GM23338 (cell line): Measurements from ENCODE around the gene XPOT. TPM values are rescaled to one million over a fixed set of nuclear protein-coding genes. Genes with fewer than 3 reads are reported as not detected.

Experiments
- ATAC-seq: fragments of 200-7000 bp; cut with Tn5 transposase; 3 replicates; pipeline ENCODE4 v1.9.1; 2020
- DNase-seq: peaks from one replicate; pipeline ENCODE4 v3.0.0-alpha.2; 2015; ENCODE audit warnings: low spot score
- H2AFZ ChIP-seq: fragments of 200-600 bp; sonication (generic); 2 replicates; pipeline ENCODE4 v1.8.0; 2016; ENCODE audit warnings: antibody characterized with exemption, mild to moderate bottlenecking, moderate library complexity
- H3F3A ChIP-seq: fragments of 200-600 bp; sonication (generic); replicated peaks from 2 replicates; pipeline ENCODE4 v1.8.0; 2017; ENCODE audit warnings: antibody characterized with exemption, mixed run types, low read depth
- H3K27ac ChIP-seq: fragments of 200-600 bp; sonication (generic); 2 replicates; pipeline ENCODE4 v1.6.1; 2016; ENCODE audit warnings: low read depth
- H3K27me3 ChIP-seq: fragments of 200-600 bp; sonication (generic); 2 replicates; pipeline ENCODE4 v1.8.0; 2016; ENCODE audit warnings: mild to moderate bottlenecking, mixed run types, moderate library complexity; ENCODE audit not compliant: insufficient read depth
- H3K36me3 ChIP-seq: fragments of 200-600 bp; sonication (generic); 2 replicates; pipeline ENCODE4 v1.8.0; 2016; ENCODE audit warnings: mild to moderate bottlenecking; ENCODE audit not compliant: insufficient read depth
- H3K4me1 ChIP-seq: fragments of 200-600 bp; sonication (generic); 2 replicates; pipeline ENCODE4 v1.8.0; 2016; ENCODE audit warnings: mild to moderate bottlenecking, moderate library complexity; ENCODE audit not compliant: insufficient read depth
- H3K4me2 ChIP-seq: fragments of 200-600 bp; sonication (generic); 2 replicates; pipeline ENCODE4 v1.7.1; 2017; ENCODE audit warnings: mixed run types
- H3K4me3 ChIP-seq: fragments of 200-600 bp; sonication (generic); 2 replicates; pipeline ENCODE4 v1.6.1; 2016; ENCODE audit warnings: mixed run types
- H3K79me2 ChIP-seq: fragments of 200-600 bp; sonication (generic); replicated peaks from 2 replicates; pipeline ENCODE4 v1.8.0; 2017; ENCODE audit warnings: mild to moderate bottlenecking; ENCODE audit not compliant: insufficient read depth
- H3K9me2 ChIP-seq: fragments of 200-600 bp; sonication (generic); 2 replicates; pipeline ENCODE4 v1.8.0; 2017; ENCODE audit not compliant: insufficient read depth
- H4K20me1 ChIP-seq: fragments of 200-600 bp; sonication (generic); replicated peaks from 2 replicates; pipeline ENCODE4 v1.8.0; 2017; ENCODE audit warnings: mild to moderate bottlenecking; ENCODE audit not compliant: insufficient read depth
- H3K27ac Mint-ChIP-seq: 2 replicates; pipeline ENCODE4 v1.8.0; 2020; ENCODE audit warnings: inconsistent platforms, mild to moderate bottlenecking, moderate library complexity, mixed read lengths
- H3K27me3 Mint-ChIP-seq: 3 replicates; pipeline ENCODE4 v1.8.0; 2022; ENCODE audit warnings: low read depth, mild to moderate bottlenecking, moderate library complexity, mixed read lengths, inconsistent platforms; ENCODE audit not compliant: insufficient read depth, poor library complexity
- H3K36me3 Mint-ChIP-seq: 3 replicates; pipeline ENCODE4 v1.8.0; 2021; ENCODE audit warnings: low read depth, mild to moderate bottlenecking, inconsistent platforms, moderate library complexity, mixed read lengths
- H3K4me1 Mint-ChIP-seq: 3 replicates; pipeline ENCODE4 v1.8.0; 2020; ENCODE audit warnings: mild to moderate bottlenecking, inconsistent platforms, mixed read lengths
- H3K4me3 Mint-ChIP-seq: 3 replicates; pipeline ENCODE4 v1.8.0; 2021; ENCODE audit warnings: moderate library complexity, mild to moderate bottlenecking, inconsistent platforms, mixed read lengths
- H3K9me3 Mint-ChIP-seq: 3 replicates; pipeline ENCODE4 v1.8.0; 2020; ENCODE audit warnings: moderate library complexity, mild to moderate bottlenecking, inconsistent platforms, mixed read lengths
- CREB1 ChIP-seq: fragments of 250-450 bp; sonication (Bioruptor Pico); IDR thresholded peaks from 2 replicates; pipeline ENCODE4 v1.5.0; 2020; ENCODE audit warnings: low read depth, mild to moderate bottlenecking, moderate library complexity
- EZH2 ChIP-seq: fragments of 200-600 bp; sonication (generic); IDR thresholded peaks from one replicate; pipeline ENCODE4 v1.8.0; 2017; ENCODE audit warnings: antibody characterized with exemption, mild to moderate bottlenecking, low read depth; ENCODE audit not compliant: unreplicated experiment
- EZH2phosphoT487 ChIP-seq: fragments of 200-600 bp; sonication (generic); IDR thresholded peaks from one replicate; pipeline ENCODE4 v1.8.1; 2018; ENCODE audit warnings: antibody characterized with exemption; ENCODE audit not compliant: unreplicated experiment
- NANOG ChIP-seq: IDR thresholded peaks from 2 replicates; pipeline ENCODE4 v1.6.1; 2016; ENCODE audit warnings: antibody characterized with exemption, borderline replicate concordance
- POLR2AphosphoS5 ChIP-seq: IDR thresholded peaks from 2 replicates; pipeline ENCODE4 v1.6.1; 2016; ENCODE audit warnings: antibody characterized with exemption, low read depth
- REST ChIP-seq: IDR thresholded peaks from one replicate; pipeline ENCODE4 v1.6.1; 2018; ENCODE audit warnings: antibody characterized with exemption; ENCODE audit not compliant: unreplicated experiment
- STAT1 ChIP-seq: IDR thresholded peaks from one replicate; pipeline ENCODE4 v1.6.1; 2016; ENCODE audit warnings: antibody characterized with exemption; ENCODE audit not compliant: unreplicated experiment
- ZNF331 ChIP-seq: fragments of 250-450 bp; sonication (Bioruptor Pico); IDR thresholded peaks from 2 replicates; pipeline ENCODE4 v1.5.0; 2020; ENCODE audit warnings: low read depth, mild to moderate bottlenecking, moderate library complexity
- ZNF462 ChIP-seq: fragments of 250-450 bp; sonication (Bioruptor Pico); IDR thresholded peaks from 2 replicates; pipeline ENCODE4 v1.5.0; 2020; ENCODE audit warnings: mild to moderate bottlenecking, moderate library complexity
- polyA plus RNA-seq: library from polyadenylated mRNA; unstranded; fragments of >200 nt; fragmentation: Nextera tagmentation; extraction: Ambion mirVana; gene quantifications from 2 replicates; pipeline ENCODE4 v1.2.1, GENCODE V29; 2016
- total RNA-seq: library from RNA; depleted of rRNA; stranded (reverse); fragments of >200 nt; shearing (Covaris generic); gene quantifications from 2 replicates; pipeline ENCODE4 v1.2.3, GENCODE V29; 2014

The XPOT gene
- total and polyA plus RNA-seq, 2 experiments from 2014 or later, result 58.7 to 145 TPM

GRCh38 chr12:64427988-64428387 lies 23.8 kb downstream of the XPOT start:
- no peaks in the 10 kb centered on the region for H3K9me3 Mint-ChIP-seq
- H3K36me3 ChIP-seq, result peaks cover 93% of the 10 kb centered on the region
- peaks cover 11% of the 10 kb centered on the region; the same call in 1 of the 2 replicates for H3F3A ChIP-seq
- peaks cover 14% of the 10 kb centered on the region for H4K20me1 ChIP-seq
- H2AFZ ChIP-seq, result no peak overlapping the region
- no peaks in the 10 kb centered on the region for H3K27me3 Mint-ChIP-seq
- no peak overlapping the region for H3K4me3 ChIP-seq
- no peaks in the 10 kb centered on the region for H3K4me1 Mint-ChIP-seq
- no peaks in the 10 kb centered on the region for H3K27me3 ChIP-seq
- no peak for TF ChIP-seq STAT1
- TF ChIP-seq ZNF331 (CRISPR knock-in tag), result no peak
- no peak for TF ChIP-seq POLR2AphosphoS5
- TF ChIP-seq EZH2phosphoT487, result no peak
- TF ChIP-seq CREB1 (CRISPR knock-in tag), result no peak
- no peak for TF ChIP-seq REST
- TF ChIP-seq ZNF462, result no peak
- no peak for TF ChIP-seq EZH2
- TF ChIP-seq NANOG, result no peak
- no peaks in the 10 kb centered on the region for H3K79me2 ChIP-seq
- H3K4me3 Mint-ChIP-seq, result no peak overlapping the region
- peaks cover 97% of the 10 kb centered on the region for H3K36me3 Mint-ChIP-seq
- no peaks in the 10 kb centered on the region for H3K9me2 ChIP-seq
- no peak overlapping the region for H3K4me2 ChIP-seq
- ATAC-seq (no peak), DNase-seq (no peak)
- H3K27ac ChIP-seq, result no peak overlapping the region
- H3K4me1 ChIP-seq, result no peaks in the 10 kb centered on the region
- H3K27ac Mint-ChIP-seq, result no peak overlapping the region
